GM12891 (cell line): ENCODE results near the gene DYSF.

Source experiments
- DNase-seq: peaks from one replicate; pipeline ENCODE4 v3.0.0; 2011; ENCODE audit warnings: low spot score; ENCODE audit not compliant: insufficient read length
- FAIRE-seq: peaks from 2 replicates; lab custom pipeline; 2011; peaks lifted over from hg19 to GRCh38; lab: Jason Lieb, UNC
- PAX5 ChIP-seq: IDR thresholded peaks from 2 replicates; pipeline ENCODE4 v1.6.1; 2011; ENCODE audit warnings: low read length, moderate library complexity, mild to moderate bottlenecking; ENCODE audit not compliant: insufficient read depth, severe bottlenecking
- POLR2A ChIP-seq: IDR thresholded peaks from 2 replicates; pipeline ENCODE4 v1.6.1; 2011; ENCODE audit warnings: low read depth, low read length, control low read depth
- POLR2AphosphoS5 ChIP-seq: IDR thresholded peaks from 2 replicates; pipeline ENCODE4 v1.6.1; 2011; ENCODE audit warnings: low read depth, low read length, control low read depth
- POU2F2 ChIP-seq: IDR thresholded peaks from 2 replicates; pipeline ENCODE4 v1.6.1; 2011; ENCODE audit warnings: low read depth, mild to moderate bottlenecking, control low read depth, low read length, moderate library complexity
- SPI1 ChIP-seq: IDR thresholded peaks from 2 replicates; pipeline ENCODE4 v1.6.1; 2011; ENCODE audit warnings: low read depth, low read length, control low read depth
- TAF1 ChIP-seq: IDR thresholded peaks from 2 replicates; pipeline ENCODE4 v1.6.1; 2011; ENCODE audit warnings: low read depth, low read length, control low read depth

The DYSF gene

DNA sequence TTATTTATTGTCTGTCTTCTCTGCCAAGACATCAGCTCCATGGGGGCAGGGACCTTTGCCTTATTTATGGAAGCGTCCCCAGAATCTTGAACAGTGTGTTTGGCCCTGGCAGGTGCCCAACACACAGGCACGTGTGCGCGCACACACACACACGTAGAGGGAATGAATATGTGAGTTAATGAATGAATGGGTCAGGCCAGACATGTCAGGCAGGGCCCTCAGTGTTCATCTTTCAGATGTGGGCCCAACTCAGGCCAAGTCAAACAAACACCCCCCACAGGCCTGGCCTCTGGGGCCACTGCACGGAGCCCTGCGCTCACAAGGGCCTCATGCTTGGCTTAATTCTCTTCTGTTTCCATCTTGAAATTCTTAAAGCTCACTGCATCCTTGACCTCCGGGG is 54.1 kb downstream of the DYSF start:
- DNase-seq (no peak), FAIRE-seq (no peak)
- no peak for TF ChIP-seq TAF1
- TF ChIP-seq SPI1 = no peak
- no peak for TF ChIP-seq POU2F2
- TF ChIP-seq POLR2AphosphoS5 = no peak
- no peak for TF ChIP-seq POLR2A
- TF ChIP-seq PAX5 = no peak

DNA sequence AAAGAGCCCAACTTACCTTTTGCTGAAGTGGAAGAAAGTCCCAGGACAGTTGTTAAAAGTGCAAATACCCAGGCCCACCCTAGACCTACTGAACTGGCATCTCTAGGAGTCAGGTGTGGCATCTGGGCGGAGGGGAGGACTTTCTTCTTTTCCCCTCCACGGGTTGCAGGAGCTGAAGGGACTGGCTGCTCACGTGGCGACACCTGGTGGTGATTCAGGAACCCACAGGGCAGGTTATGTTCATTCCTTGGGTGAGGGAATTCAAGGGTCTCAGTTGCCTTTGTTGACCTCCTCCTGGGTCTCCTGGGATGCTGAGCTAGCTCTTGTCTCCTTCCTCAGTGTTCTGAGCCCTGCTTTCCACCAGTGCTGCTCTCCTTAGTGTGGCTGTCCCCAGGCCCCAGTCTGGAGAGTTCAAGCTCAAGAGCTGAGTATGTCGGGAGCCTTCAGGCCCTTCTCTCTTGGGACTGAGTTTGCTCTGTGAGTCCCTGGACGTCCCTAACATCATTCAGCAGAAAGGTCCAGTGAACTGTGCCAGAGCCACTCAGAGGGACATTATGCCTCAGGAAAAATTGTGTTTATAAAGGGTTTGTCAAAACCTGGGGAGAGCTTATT is 56.9 kb downstream of the DYSF start:
- TF ChIP-seq POLR2A (no peak), SPI1 (no peak), TAF1 (no peak), POLR2AphosphoS5 (no peak), PAX5 (no peak), POU2F2 (no peak)
- FAIRE-seq = peak; percentile 66
- DNase-seq = peak; percentile 76

DNA sequence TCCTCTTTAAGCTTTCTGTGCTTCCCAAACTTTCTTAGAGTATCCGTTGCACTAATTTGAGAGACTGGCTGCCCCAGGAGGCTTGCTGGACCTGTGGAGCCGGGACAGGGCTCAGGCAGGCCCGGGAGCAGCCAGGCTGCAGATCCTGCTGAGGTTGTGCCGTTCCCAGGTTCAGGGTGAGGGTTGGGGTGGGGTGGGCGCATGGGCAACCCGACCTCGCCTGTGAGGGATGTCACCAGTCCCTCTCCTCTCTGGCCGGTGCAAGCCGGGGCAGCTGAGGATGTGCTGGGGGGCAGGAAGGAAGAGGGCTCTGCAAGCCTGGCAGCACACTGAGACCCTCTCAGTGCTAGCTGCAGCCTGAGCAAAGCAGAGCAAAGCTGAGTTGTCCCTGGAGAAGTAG is 57.6 kb downstream of the DYSF start:
- DNase-seq (no peak), FAIRE-seq (no peak)
- TF ChIP-seq POLR2AphosphoS5 (no peak), TAF1 (no peak), SPI1 (no peak), POLR2A (no peak), POU2F2 (no peak), PAX5 (no peak)

DNA sequence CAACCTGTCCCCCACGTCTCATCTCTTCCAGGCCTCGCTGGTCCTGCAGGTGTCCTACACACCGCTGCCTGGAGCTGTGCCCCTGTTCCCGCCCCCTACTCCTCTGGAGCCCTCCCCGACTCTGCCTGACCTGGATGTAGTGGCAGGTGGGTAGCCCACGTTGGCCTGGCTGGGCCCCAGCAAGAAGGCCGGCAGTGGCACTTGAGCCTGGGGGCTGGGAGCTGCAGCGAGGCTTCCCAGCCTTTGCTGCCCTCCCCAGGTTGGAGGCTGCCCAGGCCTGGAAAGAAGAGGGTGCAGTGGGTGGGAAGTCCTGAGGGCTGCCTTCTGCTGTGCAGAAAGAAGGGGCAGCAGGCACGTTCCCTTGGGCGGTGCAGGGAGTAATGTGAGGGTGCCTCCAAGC is 58.4 kb downstream of the DYSF start:
- no peak for TF ChIP-seq POLR2A
- no peak for TF ChIP-seq PAX5
- no peak for TF ChIP-seq POLR2AphosphoS5
- no peak for TF ChIP-seq SPI1
- TF ChIP-seq POU2F2 = no peak
- no peak for TF ChIP-seq TAF1
- no peak for DNase-seq

DNA sequence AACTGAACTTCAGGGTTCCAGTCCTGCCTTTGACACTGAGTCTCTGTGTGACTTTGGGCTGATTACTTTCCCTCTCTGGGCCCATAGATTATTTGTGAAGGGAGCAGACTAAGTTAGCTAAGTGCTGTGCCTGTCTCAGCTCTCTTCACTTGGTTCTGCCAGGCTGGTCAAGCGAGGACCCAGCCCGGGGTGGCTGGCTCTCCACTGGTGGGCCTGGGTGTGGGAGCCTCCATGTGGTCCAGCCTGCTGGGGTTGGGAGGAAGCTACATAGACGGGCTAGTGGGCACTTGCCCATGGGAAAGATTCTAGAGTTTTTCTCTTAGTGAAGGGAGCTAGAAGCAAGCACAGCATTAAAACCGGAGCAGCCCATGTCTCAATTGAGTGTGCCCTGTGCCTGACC is 59.0 kb downstream of the DYSF start:
- no peak for TF ChIP-seq PAX5
- DNase-seq (no peak), FAIRE-seq (no peak)

More for the DNA sequence above, 58.4 kb downstream of the DYSF start:
- no peak for FAIRE-seq

DNA sequence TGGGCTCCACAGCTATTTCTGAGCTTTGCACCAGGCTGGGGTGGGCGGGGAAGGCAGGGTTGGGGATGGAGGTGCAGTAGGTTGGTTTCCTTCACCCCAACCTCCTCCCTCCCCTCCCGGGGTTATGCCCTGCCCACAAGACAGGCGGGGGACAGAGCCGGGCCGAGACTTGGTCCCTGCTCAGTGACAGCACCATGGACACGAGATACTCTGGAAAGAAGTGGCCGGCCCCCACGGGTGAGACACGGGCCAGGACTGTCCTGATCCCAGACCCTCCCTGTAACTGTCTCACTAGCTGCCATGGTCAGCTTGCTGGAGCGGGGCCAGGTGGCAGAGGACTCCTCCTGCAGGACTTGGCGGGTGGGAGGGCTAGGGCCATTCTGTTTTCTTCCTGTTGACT is 59.7 kb downstream of the DYSF start:
- TF ChIP-seq SPI1 (no peak), PAX5 (no peak), POLR2A (no peak), TAF1 (no peak), POLR2AphosphoS5 (no peak), POU2F2 (no peak)
- DNase-seq = no peak
- FAIRE-seq = no peak

DNA sequence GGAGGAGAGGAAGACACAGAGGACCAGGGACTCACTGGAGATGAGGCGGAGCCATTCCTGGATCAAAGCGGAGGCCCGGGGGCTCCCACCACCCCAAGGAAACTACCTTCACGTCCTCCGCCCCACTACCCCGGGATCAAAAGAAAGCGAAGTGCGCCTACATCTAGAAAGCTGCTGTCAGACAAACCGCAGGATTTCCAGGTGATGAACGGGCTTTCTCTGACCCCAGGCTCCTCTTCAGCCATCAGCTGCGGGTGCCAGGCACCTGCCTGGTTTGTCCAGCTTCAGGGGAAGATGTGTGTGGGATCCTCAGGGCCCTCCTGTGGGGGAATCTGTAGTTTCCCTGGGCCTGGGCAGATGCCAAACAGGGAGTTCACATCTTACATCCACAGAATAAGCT is 60.4 kb downstream of the DYSF start:
- DNase-seq (no peak), FAIRE-seq (no peak)
- TF ChIP-seq TAF1 = no peak
- no peak for TF ChIP-seq SPI1
- no peak for TF ChIP-seq POLR2A
- no peak for TF ChIP-seq POLR2AphosphoS5
- no peak for TF ChIP-seq POU2F2
- no peak for TF ChIP-seq PAX5

DNA sequence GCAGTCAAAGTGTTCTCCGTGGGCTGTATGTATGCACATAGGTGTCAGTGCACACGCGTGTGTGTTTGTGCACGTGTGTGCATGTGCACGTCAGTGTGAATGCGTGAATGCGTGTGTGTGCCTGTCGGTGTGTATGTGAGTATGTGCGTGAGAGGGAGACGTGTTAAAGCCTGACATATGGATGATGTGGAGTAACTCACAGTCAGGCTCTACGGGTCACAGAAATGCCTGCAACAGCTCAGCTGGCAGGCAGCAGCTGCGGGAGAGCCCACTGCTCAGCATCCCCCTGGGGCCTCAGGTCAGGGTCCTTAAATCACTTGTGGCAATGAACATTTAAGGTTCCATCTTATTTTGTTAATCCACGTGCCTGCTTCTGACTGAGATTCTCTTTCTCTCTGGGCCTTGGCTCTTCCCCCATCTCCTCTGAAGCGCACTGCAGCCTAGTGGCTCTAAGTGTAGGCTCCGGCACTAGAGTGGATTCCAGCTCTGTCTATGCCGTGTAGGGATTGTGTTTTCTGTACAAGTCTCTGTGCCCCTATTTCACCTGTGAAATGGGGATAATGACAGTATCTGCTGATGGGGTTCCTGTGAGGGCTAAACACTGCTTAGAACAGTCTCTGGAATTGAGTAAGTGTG is 63.0 kb downstream of the DYSF start:
- no peak for DNase-seq
- no peak for FAIRE-seq
- no peak for TF ChIP-seq TAF1

DNA sequence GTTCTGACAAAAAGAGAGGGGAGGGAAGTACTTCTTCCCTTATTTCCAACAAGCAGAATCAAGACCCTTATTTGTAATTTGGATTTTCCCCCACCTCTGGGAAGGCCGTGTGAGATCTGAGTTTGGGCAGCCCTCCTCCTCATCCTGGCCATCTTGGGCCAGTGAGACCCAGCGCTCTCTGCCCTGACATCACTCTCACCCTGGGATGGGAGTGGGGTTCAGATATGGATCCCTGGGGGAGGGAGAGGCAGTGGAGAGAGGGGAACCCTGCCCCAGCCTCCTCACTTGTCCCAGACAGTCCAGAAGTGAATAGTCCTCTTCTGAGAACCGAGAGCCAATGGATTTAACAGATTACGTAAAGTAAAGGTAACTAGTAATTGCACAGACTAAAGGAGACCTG is 64.5 kb downstream of the DYSF start:
- no peak for FAIRE-seq
- no peak for DNase-seq
- TF ChIP-seq POLR2AphosphoS5 (no peak), TAF1 (no peak), PAX5 (no peak), POU2F2 (no peak), POLR2A (no peak), SPI1 (no peak)

DNA sequence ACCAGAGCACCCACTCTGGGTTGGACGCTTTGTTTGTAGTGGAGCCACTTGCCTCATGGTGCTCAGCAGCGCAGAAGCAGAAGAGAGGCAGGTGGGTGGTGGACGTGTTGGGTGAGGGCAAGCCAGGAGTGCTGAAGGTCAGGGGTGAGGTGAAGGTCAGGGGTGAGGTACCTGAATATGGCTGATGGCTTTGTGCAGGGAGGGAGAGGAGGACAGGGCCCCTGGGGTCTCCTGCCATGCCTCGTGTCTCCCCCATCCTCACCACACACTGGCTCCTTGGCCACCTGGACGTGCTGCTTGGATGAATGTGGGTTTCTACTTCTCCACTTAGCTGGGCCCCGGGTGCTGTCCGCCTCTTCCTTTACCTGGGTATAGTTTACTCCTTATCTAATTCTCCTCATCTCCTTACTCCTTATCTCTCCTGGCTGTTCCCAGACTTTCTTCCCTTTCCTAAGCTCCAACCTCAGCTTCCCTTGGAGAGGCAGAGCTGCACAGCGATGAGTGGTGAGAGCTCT is 68.1 kb downstream of the DYSF start:
- DNase-seq (no peak), FAIRE-seq (no peak)
- TF ChIP-seq PAX5 (no peak), TAF1 (no peak), SPI1 (no peak), POLR2AphosphoS5 (no peak), POU2F2 (no peak), POLR2A (no peak)
